Stimulated activated CD4-positive, alpha-beta T cell treated with anti-CD3 and anti-CD28 coated beads, TNF-alpha, amount 100 ng/mL, for 4 hours (primary cell): ENCODE measurements around the gene RNASE8.
"Not testable (repeated sequence)": the region's sequence is repeated elsewhere in the genome, so short reads cannot be mapped to it uniquely, and the experiment has no call there.

Experiments
- DNase-seq, 3 experiments: peaks; one replicate each; pipeline ENCODE4 v3.0.0-alpha.2; 2020; ENCODE audit warnings: low read depth in 3 of 3

Gene RNASE8

DNA sequence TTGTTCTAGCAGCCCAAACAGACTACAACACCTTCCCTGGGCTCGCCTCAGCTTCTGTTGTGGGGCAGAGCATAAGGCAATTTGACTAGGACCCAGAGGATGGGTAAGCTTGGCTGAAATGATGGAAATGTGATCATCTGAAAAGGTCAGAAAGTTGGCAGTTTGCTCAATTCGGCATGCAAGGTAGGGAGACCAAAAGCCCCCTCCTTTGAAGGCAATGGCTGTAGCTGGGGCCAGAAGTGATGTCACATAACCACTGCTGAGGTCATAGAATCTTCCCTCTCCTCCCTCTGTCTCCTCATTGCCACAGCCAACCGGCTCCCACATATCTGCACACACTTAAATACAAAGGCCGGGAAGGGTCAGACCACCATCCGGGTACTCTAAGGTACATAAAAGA, 27.7 kb upstream of the RNASE8 start, which contains the start of gene TPPP2:
Gene TPPP2, plus strand, starts transcription at position 301 of the 400 bp plus-strand sequence. CDS start 365 bp downstream, outside the sequence.
- no peak for DNase-seq

DNA sequence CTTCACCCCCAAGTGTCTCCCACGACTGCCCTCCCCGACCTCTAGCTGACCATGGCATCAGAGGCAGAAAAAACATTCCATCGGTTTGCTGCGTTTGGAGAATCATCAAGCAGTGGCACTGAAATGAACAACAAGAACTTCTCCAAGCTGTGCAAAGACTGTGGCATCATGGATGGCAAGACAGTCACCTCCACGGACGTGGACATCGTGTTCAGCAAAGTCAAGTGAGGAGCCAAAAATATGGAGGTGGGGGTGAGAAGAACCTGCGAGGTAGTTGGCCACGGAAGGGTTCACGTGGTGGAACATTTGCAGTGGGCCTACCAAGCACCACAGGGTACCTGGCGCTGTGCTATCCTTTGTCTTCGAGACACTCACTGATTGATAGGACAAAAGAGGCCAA, 27.1 kb upstream of the RNASE8 start:
- no peak for DNase-seq

DNA sequence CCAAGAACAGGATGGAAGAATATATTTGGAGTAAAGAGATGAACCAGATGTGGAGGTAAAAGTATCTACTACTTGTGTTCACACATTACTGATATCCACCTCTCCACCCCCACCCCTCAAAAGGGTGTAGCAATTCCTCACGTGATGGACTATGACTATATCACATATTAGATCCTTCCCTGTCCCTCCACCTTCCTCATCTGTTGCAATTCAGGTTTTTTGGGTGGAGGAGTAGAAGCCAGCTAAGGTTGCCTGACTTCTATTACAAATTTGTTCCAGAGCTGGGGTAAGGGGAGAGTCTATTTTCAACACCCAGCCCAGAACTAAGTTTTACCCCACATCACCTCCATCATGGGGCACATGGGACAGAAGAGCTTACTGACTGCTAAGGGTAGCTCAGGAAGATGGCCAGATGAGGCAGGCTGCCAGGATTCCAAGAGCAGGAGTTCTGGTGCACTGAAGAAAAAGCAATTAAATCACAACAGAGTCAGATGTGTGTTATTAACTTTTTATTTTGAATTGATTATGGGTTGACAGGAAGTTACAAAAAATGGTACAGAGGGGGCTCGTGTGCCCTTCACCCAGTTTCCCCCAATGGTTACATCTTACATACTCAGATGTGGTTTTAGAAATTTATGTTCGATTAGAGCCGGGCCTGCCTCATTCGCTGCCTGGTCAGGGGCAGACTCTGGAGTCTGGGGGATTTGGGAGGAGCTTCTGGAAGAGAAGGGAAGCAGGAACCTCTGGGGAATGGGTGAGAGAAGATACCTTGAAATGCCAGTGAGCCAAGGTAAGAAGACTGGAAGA, 25.1 kb upstream of the RNASE8 start:
- no peak for DNase-seq

DNA sequence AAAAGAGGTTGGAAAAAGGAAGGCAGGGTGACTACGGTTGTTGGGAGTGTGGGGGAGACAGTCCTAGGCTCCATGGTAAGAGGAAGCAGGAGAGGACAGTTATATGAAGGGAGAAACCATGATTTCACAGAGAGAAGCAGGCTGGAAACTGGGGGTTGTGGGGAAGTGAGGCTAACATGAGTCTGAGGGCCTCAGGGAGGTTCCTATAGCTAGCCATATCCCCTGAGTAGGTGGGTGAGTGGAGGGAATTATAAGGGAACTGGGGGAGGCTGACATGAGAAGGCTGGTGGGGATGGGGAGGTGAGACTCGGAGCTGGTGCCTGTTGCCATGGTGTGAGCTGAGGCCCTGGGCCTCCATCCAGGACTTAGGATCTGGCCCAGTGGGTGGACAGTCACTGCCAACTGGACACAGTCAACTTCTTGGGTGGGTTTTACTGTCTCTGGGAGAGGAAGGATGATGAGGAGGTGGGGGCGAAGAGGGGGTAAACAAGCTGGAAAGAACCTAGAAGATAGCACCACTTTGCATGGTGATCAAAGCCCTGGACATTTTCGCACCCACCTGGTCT, 24.4 kb upstream of the RNASE8 start:
- no peak for DNase-seq

DNA sequence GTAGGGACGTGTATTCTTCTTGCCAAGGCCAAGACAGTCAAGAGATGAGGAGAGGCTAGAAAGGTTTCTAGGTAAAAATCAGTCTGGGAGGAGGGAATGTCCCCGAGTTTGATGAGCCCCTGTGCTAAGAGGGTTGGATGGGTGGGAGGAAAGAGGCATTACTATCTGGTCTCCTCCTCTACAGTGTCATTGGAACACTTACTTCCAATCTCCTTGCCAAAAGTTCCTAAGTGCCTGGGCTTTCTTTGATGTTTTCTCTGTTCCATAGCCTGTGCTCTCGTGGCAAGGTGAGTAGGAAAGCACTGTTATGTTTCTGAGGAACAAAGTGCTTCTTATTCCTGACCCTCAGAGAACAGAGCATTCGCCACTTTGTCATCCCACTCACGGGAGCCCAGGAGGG, 22.9 kb upstream of the RNASE8 start, which contains the start of gene RNASE13:
Gene RNASE13, minus strand, starts transcription at position 101 of the 400 bp plus-strand sequence. CDS start 519 bp downstream, outside the sequence.
- DNase-seq: no peak

DNA sequence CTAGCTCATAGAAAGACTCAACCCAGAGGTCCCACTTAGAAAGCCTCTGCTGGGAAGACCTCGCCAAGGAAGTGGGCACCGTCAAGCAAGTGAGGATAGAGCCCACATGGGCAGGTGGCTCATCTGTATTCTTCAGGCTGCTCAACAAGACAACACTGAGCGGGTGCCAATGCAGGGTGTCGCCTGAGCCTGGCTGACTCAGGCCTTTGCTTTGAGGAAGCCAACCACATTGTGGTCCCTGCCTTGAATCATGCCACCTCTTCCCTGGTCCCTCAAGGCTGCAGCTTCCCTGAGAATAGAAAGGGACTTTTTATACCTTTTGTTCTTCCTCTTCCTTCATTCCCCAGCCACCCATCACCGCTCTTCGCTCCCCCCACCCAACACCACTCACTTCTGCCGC, 20.9 kb upstream of the RNASE8 start:
- no peak for DNase-seq

DNA sequence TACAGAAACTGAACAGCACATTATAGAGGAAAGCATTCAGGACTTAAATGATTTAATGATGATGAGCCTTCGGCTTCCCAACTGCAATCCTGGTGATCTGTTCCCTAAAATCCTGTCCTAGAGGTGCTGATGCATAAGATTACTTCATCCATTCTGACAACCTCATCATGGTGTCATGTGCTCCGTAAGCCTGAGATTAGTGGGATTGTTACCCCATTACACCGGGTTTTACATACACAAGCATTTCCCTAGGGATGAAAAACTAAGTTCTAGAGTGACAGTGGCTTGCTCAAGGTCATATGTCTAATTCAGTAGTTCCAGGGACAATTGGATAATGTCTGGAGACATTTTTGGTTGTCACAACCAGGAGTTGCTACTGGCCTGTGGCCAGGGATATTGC, 20.5 kb upstream of the RNASE8 start:
- DNase-seq: no peak

DNA sequence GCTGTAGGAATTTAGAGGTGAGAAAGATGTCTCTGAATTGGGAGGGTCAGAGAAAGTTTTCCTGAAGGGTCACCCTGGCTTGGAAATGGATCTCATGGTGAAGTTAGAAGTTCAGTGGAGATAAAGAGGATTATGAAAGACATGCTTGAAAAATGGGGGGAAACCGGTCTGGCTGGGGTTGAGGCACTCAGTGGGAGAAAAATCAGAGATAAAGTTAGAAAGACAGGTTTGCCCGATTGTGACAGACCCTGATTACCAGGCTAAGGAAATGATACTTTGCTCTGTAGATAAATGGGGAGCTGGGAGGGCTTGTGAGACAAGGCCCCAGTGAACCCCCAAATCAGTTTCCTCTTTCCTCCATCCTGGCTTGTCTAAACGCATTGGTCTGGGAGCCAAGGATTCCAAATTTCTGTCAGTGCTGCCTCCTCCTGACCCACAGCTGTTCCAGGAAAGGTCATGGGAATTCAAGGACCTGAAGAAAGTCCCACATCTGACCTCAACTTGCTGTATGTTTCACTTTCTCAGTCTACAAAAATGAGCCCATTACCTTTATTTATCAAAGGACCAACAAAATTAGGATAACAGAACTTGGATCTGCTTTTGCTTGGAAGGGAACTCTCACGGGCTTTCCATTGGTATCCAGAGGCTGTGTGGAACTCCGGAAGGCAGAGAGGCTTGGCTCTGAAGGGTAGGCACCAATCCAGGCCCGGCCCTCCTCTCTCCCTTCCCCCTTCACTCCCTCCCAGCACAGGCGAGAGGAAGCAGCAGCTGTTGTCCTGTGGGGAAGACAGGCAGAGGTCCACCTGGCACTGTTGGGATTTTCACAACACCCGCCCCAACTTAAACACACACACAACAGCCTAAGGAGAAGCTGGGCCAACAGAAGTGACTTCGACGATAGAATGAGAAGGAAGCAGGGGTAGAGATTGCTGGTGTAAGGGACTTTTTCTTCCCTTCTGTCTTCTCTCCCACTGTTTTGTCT, 18.9 kb upstream of the RNASE8 start:
- DNase-seq: no peak

DNA sequence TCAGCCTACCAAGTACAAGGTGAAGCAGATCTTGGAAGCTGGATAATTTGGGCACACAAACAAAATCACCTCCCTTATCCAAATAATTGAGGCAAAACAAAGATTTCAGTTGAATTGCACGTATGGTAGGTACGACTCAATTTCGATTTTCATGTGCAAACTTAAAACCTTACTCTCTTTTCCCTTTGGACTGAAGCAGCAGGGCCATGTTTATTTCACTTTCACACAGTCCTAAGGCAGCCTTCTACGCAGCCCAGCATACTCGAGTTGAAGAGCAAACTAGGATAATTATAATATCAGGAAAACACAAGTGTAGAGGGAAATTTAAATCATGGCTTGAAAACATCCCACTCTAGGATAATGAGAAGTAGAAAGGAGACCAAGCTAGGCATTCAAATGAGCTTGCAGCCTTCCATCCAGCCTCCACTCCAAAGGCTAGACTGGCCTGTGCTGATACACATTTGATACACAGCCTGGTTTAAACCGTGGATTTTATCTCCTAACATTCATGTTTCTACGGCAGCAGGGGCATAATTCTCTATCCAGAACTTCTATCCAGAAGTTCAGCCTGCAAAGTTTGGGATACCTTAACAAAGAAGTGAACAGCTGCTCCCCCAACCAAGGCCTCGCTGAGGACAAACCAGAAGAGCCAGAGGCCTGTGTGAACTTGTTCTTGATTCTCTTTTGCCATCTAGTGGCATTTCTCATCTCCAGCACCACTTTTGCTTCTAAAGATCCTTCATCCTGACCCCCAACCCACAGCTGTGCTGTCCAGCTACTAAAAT, 17.8 kb upstream of the RNASE8 start:
- DNase-seq: no peak

DNA sequence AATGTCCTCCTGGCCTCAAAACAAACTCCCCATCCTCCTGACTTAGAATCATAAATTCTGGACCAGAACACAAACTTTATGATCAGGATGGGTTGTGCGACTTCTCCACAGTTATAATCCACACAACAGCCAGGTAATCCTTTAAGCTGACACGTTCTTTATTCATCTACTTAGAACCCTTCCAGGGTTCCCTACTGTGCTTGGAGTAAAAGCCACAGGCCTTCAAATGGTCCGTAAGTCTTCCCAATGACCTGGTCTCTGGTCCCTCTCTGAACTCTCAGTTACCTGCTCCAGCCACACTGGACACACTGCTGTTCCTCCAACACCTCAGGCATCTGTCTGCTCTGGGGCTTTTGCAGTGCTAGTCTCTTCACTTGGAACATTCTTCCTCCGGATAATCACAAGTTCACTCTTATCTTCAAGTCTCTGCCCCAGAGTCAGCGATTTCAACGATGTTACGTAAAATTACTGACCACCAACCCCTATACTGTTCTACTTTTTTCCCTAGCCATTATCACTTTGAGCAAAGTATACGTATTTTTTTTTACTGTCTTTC, 17.2 kb upstream of the RNASE8 start:
- no peak for DNase-seq

DNA sequence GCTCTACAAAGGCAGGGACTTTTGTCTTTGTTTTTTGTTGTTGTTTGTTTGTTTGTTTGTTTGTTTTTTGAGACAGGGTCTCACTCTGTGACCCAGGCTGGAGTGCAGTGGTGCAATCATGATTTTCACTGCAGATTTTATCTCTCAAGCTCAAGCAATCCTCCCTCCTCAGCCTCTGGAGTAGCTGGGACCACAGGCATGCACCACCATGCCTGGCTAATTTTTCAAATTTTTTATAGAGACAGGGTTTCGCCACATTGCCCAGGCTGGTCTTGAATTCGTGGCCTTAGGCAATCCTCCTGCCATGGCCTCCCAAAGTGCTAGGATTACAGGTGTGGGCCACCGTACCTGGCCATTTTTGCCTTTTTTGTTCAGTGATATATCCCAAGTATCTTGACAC, 16.7 kb upstream of the RNASE8 start:
- not testable (repeated sequence) for DNase-seq

DNA sequence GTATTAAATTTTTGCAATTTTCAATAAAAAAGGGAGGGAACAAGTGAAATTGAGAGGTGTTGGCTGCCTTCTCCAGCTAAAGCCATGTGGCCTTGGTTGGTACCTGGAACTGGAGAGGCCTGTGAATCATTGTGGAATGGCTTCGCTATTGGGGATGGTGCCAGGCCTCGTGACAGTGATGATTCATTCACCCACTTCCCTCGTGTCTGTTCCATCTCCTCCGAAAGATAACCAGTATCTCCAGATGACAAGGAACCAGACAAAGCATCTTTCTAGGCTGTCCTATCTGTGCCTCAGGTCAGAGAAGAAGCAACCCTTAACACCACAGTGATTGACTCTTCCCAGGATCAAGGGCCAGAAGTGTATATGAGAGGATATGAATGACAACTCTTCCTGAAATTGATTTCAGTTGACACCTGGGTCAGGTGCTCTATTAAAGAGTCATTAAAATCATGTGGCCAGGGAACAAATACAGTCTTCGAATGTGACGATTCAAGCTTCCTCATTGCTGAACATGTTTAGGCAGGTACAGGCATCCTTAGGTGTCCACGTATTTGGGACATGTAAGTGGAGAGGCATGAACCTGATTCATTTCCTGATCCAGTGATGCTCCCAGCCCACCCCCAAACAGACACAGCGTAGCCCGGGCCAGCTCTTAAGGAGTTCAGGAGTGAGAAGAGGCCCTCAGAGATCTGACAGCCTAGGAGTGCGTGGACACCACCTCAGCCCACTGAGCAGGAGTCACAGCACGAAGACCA, 15.8 kb upstream of the RNASE8 start, which contains the start of gene RNASE7:
Gene RNASE7, plus strand, starts transcription at position 687 of the 758 bp plus-strand sequence. CDS start 631 bp downstream, outside the sequence.
- no peak for DNase-seq

DNA sequence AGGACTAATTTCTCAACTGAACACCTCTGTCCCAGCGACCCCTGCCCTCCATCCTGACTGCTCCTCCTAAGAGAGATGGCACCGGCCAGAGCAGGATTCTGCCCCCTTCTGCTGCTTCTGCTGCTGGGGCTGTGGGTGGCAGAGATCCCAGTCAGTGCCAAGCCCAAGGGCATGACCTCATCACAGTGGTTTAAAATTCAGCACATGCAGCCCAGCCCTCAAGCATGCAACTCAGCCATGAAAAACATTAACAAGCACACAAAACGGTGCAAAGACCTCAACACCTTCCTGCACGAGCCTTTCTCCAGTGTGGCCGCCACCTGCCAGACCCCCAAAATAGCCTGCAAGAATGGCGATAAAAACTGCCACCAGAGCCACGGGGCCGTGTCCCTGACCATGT, 14.7 kb upstream of the RNASE8 start:
- DNase-seq: no peak

DNA sequence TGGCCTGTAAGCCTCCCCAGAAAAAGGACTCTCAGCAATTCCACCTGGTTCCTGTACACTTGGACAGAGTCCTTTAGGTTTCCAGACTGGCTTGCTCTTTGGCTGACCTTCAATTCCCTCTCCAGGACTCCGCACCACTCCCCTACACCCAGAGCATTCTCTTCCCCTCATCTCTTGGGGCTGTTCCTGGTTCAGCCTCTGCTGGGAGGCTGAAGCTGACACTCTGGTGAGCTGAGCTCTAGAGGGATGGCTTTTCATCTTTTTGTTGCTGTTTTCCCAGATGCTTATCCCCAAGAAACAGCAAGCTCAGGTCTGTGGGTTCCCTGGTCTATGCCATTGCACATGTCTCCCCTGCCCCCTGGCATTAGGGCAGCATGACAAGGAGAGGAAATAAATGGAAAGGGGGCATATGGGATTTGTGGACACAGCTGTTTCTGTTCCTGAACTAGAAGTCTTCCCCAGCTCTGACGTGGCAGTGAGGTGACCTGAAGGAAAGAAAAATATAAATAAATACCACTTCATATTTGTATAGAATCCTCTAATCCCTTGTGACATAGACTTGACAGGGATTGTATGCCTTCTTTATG, 14.1 kb upstream of the RNASE8 start:
- no peak for DNase-seq

DNA sequence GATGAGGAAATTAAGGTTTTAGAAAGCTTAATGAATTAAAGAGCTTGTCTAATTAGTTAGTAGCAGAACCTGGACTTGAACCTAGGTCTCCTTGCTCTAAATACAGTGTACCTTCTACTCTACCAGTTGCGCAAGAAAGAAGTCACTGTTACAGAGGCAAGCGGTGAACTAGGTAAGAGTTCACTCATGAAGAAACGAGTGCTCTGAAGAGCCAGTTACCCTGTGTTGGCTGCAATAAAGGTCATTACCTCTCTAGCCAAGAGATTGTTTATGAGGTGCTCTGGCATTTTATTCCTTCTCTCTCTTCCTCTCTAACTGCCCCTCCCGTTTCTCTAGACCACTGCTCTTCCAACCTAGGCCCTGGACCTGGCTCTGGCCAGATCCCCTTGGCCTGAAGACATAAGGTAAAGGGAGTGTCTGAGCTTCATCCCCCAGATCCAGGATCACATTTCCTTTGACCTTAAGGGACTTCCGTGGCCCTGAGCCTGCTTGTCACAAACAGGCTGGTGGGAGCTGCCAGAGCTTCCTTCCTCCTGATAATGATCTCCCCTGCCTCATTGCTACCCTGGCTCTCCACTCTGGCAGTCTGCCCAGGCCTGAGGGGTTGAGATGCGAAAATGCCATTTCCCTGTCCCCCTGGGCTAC, 13.5 kb upstream of the RNASE8 start:
- no peak for DNase-seq

DNA sequence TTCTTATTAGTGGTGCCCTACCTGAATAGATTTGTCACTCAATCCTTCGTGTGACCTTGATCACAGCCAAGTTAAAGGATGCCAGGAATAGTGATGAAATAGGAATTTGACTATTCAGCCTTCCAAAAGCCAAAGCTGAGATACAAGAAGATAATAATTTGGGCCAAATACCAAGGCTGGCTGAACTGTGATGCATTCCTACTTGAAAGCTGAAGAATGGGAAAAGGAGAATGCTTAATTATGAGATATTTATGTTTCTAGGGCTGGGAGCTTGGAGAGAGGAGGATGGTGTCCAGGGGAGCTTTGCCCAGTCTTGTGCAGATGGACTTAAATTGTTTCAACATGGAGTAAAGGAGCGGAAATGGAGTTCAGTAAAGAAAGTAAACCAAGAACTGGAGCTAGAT, 10.2 kb upstream of the RNASE8 start:
- no peak for DNase-seq

DNA sequence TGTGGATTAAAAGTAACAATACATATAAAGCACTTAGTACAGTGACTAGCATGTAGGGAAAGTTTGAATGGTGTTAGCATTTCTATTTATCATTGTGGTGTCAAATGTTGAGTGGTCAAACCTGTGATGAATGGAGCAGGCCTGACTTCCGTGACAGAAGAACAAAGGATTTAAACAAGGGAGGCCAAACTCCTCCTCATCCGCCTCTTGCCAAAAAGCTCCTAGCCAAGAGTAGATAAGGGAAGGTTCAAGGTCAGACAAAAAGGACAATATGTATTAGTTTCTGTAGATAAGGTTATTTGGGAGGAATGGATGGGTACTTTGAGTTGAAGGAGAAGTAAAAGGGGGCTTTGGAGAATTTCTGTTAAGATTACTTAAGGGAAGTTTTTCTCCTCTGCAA, 9.0 kb upstream of the RNASE8 start:
- DNase-seq: no peak

DNA sequence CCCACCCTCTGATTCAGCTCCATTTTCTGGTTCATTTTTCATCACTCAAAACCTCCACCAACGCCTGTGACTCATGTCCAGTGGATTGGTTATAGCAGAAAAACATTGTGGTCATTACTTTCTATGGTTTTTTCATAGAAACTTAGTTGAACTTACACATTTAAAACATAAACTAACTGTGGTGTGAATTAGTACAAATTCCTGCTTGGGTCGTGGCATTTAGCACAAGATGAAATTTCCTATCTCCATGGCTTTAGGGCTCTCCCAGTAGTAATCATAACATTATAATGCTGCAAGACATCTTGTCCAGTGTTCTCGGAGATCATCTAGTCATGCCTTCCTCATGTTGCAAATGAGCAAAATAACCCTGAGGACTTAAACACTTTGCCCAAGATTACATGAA, 8.3 kb upstream of the RNASE8 start:
- DNase-seq: no peak

DNA sequence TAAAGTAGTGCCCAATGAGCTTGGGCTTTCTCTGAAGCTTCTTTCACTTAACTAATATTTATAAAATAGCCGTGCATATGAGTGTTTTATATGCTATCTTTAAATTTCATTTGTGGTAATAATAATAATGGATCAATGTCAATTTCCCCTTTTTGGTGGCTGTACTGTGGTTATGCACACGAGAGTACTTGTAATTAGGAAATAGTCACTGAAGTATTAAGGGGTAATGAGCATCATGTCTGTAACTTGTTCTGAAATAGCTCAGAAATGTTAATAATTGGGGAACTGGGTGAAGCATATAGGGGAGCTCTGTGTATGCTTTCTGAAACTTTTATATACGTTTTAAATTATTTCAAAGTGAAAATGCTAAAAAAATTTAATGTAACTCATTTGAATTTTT, 7.0 kb upstream of the RNASE8 start:
- DNase-seq: no peak
